ENCODE results near the gene SERPINH1. TPM values are rescaled to one million over a fixed set of nuclear protein-coding genes. Genes with fewer than 3 reads are reported as not detected.

The SERPINH1 gene
- total and polyA plus RNA-seq, 2 of the 13 experiments (the other 11 are each of a cell fraction or from before 2014, with no cell fraction given) = 83.6 to 83.8 TPM

- H3K4me2 ChIP-seq (ENCODE audit: low read depth, low read length) = peak overlapping the region; percentile 88
- no peak overlapping the region for H2AFZ ChIP-seq (ENCODE audit: low read length)
- DNase-seq (ENCODE audit: low spot score) = peak; percentile 87
- FAIRE-seq = peak; percentile 96
- no TSS peak for BruUV-seq (replicated peaks)
- H3K27ac ChIP-seq (ENCODE audit: extremely low read length, insufficient read depth, low read length) = peak overlapping the region; percentile 79
- peaks cover 0 to 3% of the 10 kb centered on the region in 2 experiments; a peak in 1 of 5 replicates for H3K36me3 ChIP-seq (replicated peaks in 1 of 2; ENCODE audit: control insufficient read depth in 1 of 2, insufficient read depth in 2 of 2, low read length in 2 of 2)
- H4K20me1 ChIP-seq (ENCODE audit: insufficient read depth, low read length) = no peaks in the 10 kb centered on the region
- intact Hi-C loops (cut with micrococcal nuclease; ENCODE audit: unreplicated experiment) = loop anchor here (1.0 to 2.0 kb wide), 2 partner anchors 27 to 41 kb away; no protein-coding TSS in a partner anchor
- H3K27me3 ChIP-seq (ENCODE audit: control insufficient read depth in 1 of 2, insufficient read depth in 2 of 2, low read length in 2 of 2) = no peaks in the 10 kb centered on the region
- peak overlapping the region; percentile 79 to 93 (median 88) for H3K4me3 ChIP-seq (replicated peaks in 1 of 3; ENCODE audit: insufficient read depth in 1 of 3, low read depth in 2 of 3, low read length in 3 of 3)
- peaks cover 62% of the 10 kb centered on the region for H3K79me2 ChIP-seq (ENCODE audit: insufficient read depth, low read length)
- POLR2A ChIA-PET = interaction anchor here (0.7 to 2.6 kb wide), 4 partner anchors 14 to 38 kb away, joined by 3 to 13 read pairs (median 6); partner anchors contain the start of gene SERPINH1
- peak overlapping the region; percentile 81 for H3K9ac ChIP-seq (ENCODE audit: insufficient read depth, low read depth, low read length)
- peak; percentile 77 for ATAC-seq
- no peaks in the 10 kb centered on the region for H3K9me3 ChIP-seq (ENCODE audit: low read length)
- CTCF ChIA-PET (ENCODE audit: low intra/inter-chr PET ratio, low total read pairs) = no interaction called here
- in situ Hi-C loops (cut with HindIII; ENCODE audit: extremely low pct_ligation_motif_present, low pct_unique_long_range_greater_than_20kb) = no loop called here
- H3K4me1 ChIP-seq (ENCODE audit: insufficient read depth, low read length) = peaks cover 81% of the 10 kb centered on the region
- 15% methylated on average over 4 of the region's 10 CpGs for WGBS (ENCODE audit: low lambda C conversion rate)
- TF ChIP-seq ZNF431 (CRISPR knock-in tag; IDR thresholded peaks at IDR 0.05; ENCODE audit: borderline replicate concordance, low read depth) (no peak), SP2 (CRISPR knock-in tag; IDR thresholded peaks at IDR 0.05) (no peak), ZFX (CRISPR knock-in tag; IDR thresholded peaks at IDR 0.05; ENCODE audit: low read depth) (peak; percentile 95), REPIN1 (CRISPR knock-in tag; IDR thresholded peaks at IDR 0.05; ENCODE audit: borderline replicate concordance, low read depth) (peak; percentile 57; the same call in 1 of the 2 replicates), KMT2A (CRISPR knock-in tag; IDR thresholded peaks at IDR 0.05) (peak; percentile 69), ZNF296 (CRISPR knock-in tag; conservative IDR thresholded peaks at IDR 0.05) (no peak), MTF1 (CRISPR knock-in tag; IDR thresholded peaks at IDR 0.05) (no peak), ETV5 (CRISPR knock-in tag; IDR thresholded peaks at IDR 0.05; ENCODE audit: borderline replicate concordance) (peak; percentile 39; the same call in 1 of the 2 replicates), ZIK1 (CRISPR knock-in tag; IDR thresholded peaks at IDR 0.05; ENCODE audit: borderline replicate concordance, low read depth) (0 out of 2 replicates have a peak, but pooled peaks have one; percentile 27), GPBP1L1 (CRISPR knock-in tag; IDR thresholded peaks at IDR 0.05) (no peak), ERF (CRISPR knock-in tag; IDR thresholded peaks at IDR 0.05) (peak; percentile 27; the same call in 1 of the 2 replicates), ZBTB33 (CRISPR knock-in tag; IDR thresholded peaks at IDR 0.05) (no peak)
- TF ChIP-seq, protein P1, sequence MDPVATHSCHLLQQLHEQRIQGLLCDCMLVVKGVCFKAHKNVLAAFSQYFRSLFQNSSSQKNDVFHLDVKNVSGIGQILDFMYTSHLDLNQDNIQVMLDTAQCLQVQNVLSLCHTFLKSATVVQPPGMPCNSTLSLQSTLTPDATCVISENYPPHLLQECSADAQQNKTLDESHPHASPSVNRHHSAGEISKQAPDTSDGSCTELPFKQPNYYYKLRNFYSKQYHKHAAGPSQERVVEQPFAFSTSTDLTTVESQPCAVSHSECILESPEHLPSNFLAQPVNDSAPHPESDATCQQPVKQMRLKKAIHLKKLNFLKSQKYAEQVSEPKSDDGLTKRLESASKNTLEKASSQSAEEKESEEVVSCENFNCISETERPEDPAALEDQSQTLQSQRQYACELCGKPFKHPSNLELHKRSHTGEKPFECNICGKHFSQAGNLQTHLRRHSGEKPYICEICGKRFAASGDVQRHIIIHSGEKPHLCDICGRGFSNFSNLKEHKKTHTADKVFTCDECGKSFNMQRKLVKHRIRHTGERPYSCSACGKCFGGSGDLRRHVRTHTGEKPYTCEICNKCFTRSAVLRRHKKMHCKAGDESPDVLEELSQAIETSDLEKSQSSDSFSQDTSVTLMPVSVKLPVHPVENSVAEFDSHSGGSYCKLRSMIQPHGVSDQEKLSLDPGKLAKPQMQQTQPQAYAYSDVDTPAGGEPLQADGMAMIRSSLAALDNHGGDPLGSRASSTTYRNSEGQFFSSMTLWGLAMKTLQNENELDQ (CRISPR knock-in tag; IDR thresholded peaks at IDR 0.05; ENCODE audit: borderline replicate concordance) = no peak
- TF ChIP-seq, protein P2, sequence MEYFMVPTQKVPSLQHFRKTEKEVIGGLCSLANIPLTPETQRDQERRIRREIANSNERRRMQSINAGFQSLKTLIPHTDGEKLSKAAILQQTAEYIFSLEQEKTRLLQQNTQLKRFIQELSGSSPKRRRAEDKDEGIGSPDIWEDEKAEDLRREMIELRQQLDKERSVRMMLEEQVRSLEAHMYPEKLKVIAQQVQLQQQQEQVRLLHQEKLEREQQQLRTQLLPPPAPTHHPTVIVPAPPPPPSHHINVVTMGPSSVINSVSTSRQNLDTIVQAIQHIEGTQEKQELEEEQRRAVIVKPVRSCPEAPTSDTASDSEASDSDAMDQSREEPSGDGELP (IDR thresholded peaks at IDR 0.05; ENCODE audit: borderline replicate concordance, low read depth) = 0 out of 2 replicates have a peak, but pooled peaks have one; percentile 54
Observed at GRCh38 chr11:75523811-75524664, 38.0 kb upstream of the SERPINH1 start.

All from HepG2 (cell line).